ENCODE data around the gene GALNS. TPM values are rescaled to one million over a fixed set of nuclear protein-coding genes. Genes with fewer than 3 reads are reported as not detected.
A peak's percentile ranks its signal among the peaks of the same experiment; 100 is the strongest.

GALNS gene
- total and polyA plus RNA-seq, 10 donors: 9.7 to 71.6 (median 42.9) TPM

- TF ChIP-seq POLR2AphosphoS5 (IDR thresholded peaks at IDR 0.05): peak in 1 of 3 donors; percentile 1
- TF ChIP-seq POLR2A (IDR thresholded peaks at IDR 0.05): no peak
- Histone ChIP-seq H3K27me3 (replicated peaks in 1 of 7) (no peaks in the 10 kb centered on the region), H3K4me1 (peaks cover 0 to 15% (median 9%) of the 10 kb centered on the region in 6 donors), H3K27ac (no peak overlapping the region), H3K36me3 (peaks cover 0 to 100% (median 88%) of the 10 kb centered on the region in 6 donors), H3K4me3 (no peak overlapping the region), H3K9me3 (no peaks in the 10 kb centered on the region)
- WGBS, 5 donors: 86 to 94% (median 91%) methylated on average over 6 to 46 of the region's 46 CpGs
- intact Hi-C loops (cut with DNase I; ENCODE audit: low total_unique reads): no loop called here
- DNase-seq: no peak
These were observed 24.4 kb upstream of the GALNS start for GRCh38 chr16:88881007-88881615.

GRCh38 chr16:88880226-88881006 lies 23.7 kb upstream of the GALNS start:
- Histone ChIP-seq H3K9me3 (no peaks in the 10 kb centered on the region), H3K27ac (no peak overlapping the region), H3K4me1 (peaks cover 0 to 16% (median 12%) of the 10 kb centered on the region in 6 donors), H3K36me3 (peaks cover 0 to 100% (median 81%) of the 10 kb centered on the region in 6 donors), H3K4me3 (no peak overlapping the region), H3K27me3 (replicated peaks in 1 of 7) (no peaks in the 10 kb centered on the region)
- DNase-seq: no peak
- intact Hi-C loops (cut with DNase I; ENCODE audit: low total_unique reads): no loop called here
- TF ChIP-seq POLR2AphosphoS5 (IDR thresholded peaks at IDR 0.05) (peak in 1 of 3 donors; percentile 15), POLR2A (IDR thresholded peaks at IDR 0.05) (no peak)
- TF ChIP-seq, protein P1, sequence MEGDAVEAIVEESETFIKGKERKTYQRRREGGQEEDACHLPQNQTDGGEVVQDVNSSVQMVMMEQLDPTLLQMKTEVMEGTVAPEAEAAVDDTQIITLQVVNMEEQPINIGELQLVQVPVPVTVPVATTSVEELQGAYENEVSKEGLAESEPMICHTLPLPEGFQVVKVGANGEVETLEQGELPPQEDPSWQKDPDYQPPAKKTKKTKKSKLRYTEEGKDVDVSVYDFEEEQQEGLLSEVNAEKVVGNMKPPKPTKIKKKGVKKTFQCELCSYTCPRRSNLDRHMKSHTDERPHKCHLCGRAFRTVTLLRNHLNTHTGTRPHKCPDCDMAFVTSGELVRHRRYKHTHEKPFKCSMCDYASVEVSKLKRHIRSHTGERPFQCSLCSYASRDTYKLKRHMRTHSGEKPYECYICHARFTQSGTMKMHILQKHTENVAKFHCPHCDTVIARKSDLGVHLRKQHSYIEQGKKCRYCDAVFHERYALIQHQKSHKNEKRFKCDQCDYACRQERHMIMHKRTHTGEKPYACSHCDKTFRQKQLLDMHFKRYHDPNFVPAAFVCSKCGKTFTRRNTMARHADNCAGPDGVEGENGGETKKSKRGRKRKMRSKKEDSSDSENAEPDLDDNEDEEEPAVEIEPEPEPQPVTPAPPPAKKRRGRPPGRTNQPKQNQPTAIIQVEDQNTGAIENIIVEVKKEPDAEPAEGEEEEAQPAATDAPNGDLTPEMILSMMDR (IDR thresholded peaks at IDR 0.05 in 8 of 11, conservative IDR thresholded peaks at IDR 0.05 in 3 of 11): no peak
- WGBS, 5 donors: 81 to 92% (median 88%) methylated on average over 21 to 36 of the region's 36 CpGs

GRCh38 chr16:88879788-88880055 lies 23.0 kb upstream of the GALNS start:
- H3K27me3 ChIP-seq (replicated peaks in 1 of 7): no peaks in the 10 kb centered on the region
- H3K36me3 ChIP-seq: peaks cover 0 to 100% (median 74%) of the 10 kb centered on the region in 6 donors
- intact Hi-C loops (cut with DNase I; ENCODE audit: low total_unique reads): no loop called here
- no peak overlapping the region for H3K27ac ChIP-seq
- WGBS, 5 donors: 78 to 96% (median 92%) methylated on average over 5 to 11 of the region's 11 CpGs
- TF ChIP-seq POLR2AphosphoS5 (IDR thresholded peaks at IDR 0.05) (no peak), POLR2A (IDR thresholded peaks at IDR 0.05) (no peak)
- TF ChIP-seq, protein P1 (IDR thresholded peaks at IDR 0.05 in 8 of 11, conservative IDR thresholded peaks at IDR 0.05 in 3 of 11): no peak
- no peak overlapping the region for H3K4me3 ChIP-seq
- H3K4me1 ChIP-seq: peaks cover 0 to 16% (median 12%) of the 10 kb centered on the region in 6 donors
- DNase-seq: no peak
- H3K9me3 ChIP-seq: no peaks in the 10 kb centered on the region

DNA sequence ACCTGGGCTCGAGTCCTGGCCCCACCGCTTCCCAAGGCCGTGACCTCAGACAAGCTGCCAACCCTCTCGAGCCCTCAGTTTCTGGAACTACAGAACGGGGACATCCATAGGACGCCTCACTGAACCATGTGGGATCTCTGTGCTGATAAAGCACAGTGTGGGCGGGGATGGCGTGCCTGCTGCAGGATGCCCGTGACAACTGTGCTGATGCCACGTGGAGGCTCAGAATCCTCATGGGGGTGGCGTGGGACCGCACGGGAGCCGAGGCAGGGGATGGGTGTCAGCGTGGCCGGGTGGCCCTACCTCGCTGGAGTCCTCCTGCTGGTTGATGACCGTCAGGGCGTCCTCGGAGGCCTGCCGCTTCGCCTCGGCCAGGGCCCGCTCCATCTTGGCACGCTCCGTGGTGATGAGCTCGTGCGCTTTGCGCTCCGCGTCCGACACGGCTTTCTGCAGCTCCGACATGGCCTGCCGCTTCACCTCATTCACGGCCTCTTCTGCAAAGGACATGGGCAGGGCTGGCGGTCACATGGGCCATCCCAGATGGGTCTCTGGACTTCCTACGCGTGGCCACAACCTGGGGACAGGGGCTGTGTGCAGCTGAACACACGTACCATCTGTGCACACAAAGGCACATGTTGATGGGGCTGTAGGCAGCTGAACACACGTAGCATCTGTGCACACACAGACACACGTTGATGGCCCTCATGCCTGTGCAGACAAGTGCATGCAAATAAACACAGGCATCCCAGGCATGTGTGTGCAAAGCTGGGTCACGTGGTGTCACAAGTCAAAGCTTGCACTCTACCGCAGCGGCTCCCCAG lies 22.4 kb upstream of the GALNS start:
- no peaks in the 10 kb centered on the region for H3K9me3 ChIP-seq
- no peaks in the 10 kb centered on the region for H3K27me3 ChIP-seq (replicated peaks in 1 of 7)
- peak in 1 of 3 donors; percentile 37 for TF ChIP-seq POLR2AphosphoS5 (IDR thresholded peaks at IDR 0.05)
- TF ChIP-seq POLR2A (IDR thresholded peaks at IDR 0.05): no peak
- peaks cover 0 to 100% (median 69%) of the 10 kb centered on the region in 6 donors for H3K36me3 ChIP-seq
- H3K4me3 ChIP-seq: no peak overlapping the region
- peaks cover 0 to 16% (median 12%) of the 10 kb centered on the region in 6 donors for H3K4me1 ChIP-seq
- intact Hi-C loops (cut with DNase I; ENCODE audit: low total_unique reads): no loop called here
- no peak overlapping the region for H3K27ac ChIP-seq
- WGBS, 5 donors: 87 to 96% (median 92%) methylated on average over 38 to 45 of the region's 45 CpGs
- no peak for DNase-seq
